CD4-positive, alpha-beta T cell treated with Interleukin-15 for 4 hours (primary cell): Measurements from ENCODE around the gene PTGS1.
"Not testable (repeated sequence)": the region's sequence is repeated elsewhere in the genome, so short reads cannot be mapped to it uniquely, and the experiment has no call there.

Experiments
- DNase-seq: peaks from one replicate; pipeline ENCODE4 v3.0.0-alpha.2; 2020; ENCODE audit warnings: low spot score

PTGS1 gene

GRCh38 chr9:122370869-122371755 lies at the start of gene PTGS1:
Gene PTGS1, plus strand, starts transcription at chr9:122371024. Its CDS starts 61 bp downstream, at chr9:122371085.
- DNase-seq = no peak

- no peak for DNase-seq
Measured at GRCh38 chr9:122322553-122322952, 48.3 kb upstream of the PTGS1 start.

- DNase-seq = not testable (repeated sequence)
Measured at GRCh38 chr9:122324665-122325064, 46.2 kb upstream of the PTGS1 start.

GRCh38 chr9:122325124-122325523 lies 45.7 kb upstream of the PTGS1 start:
- no peak for DNase-seq

- DNase-seq = no peak
Measured at GRCh38 chr9:122327175-122327574, 43.6 kb upstream of the PTGS1 start.

GRCh38 chr9:122329597-122329996 lies 41.2 kb upstream of the PTGS1 start:
- no peak for DNase-seq

- DNase-seq = not testable (repeated sequence)
Measured at GRCh38 chr9:122330466-122330865, 40.4 kb upstream of the PTGS1 start.

- DNase-seq = no peak
Measured at GRCh38 chr9:122331523-122331927, 39.3 kb upstream of the PTGS1 start.

- DNase-seq = no peak
Measured at GRCh38 chr9:122332083-122332482, 38.7 kb upstream of the PTGS1 start.

- no peak for DNase-seq
Measured at GRCh38 chr9:122332644-122333043, 38.2 kb upstream of the PTGS1 start.

GRCh38 chr9:122333169-122333808 lies 37.5 kb upstream of the PTGS1 start:
- DNase-seq = no peak

GRCh38 chr9:122334916-122335315 lies 35.9 kb upstream of the PTGS1 start:
- DNase-seq = no peak

GRCh38 chr9:122336189-122336588 lies 34.6 kb upstream of the PTGS1 start:
- no peak for DNase-seq

- no peak for DNase-seq
Measured at GRCh38 chr9:122336866-122337555, 33.8 kb upstream of the PTGS1 start.

- DNase-seq = no peak
Measured at GRCh38 chr9:122337556-122337929, 33.3 kb upstream of the PTGS1 start.

- no peak for DNase-seq
Measured at GRCh38 chr9:122338536-122338935, 32.3 kb upstream of the PTGS1 start.

GRCh38 chr9:122338994-122339393 lies 31.8 kb upstream of the PTGS1 start:
- no peak for DNase-seq

GRCh38 chr9:122339579-122339978 lies 31.2 kb upstream of the PTGS1 start:
- DNase-seq = no peak

GRCh38 chr9:122340161-122340560 lies 30.7 kb upstream of the PTGS1 start:
- DNase-seq = no peak

GRCh38 chr9:122342323-122343050 lies 28.3 kb upstream of the PTGS1 start:
- no peak for DNase-seq

- DNase-seq = no peak
Measured at GRCh38 chr9:122346478-122347347, 24.1 kb upstream of the PTGS1 start.
